Esophagus squamous epithelium (tissue), 5 donors: ENCODE measurements around the gene NECAB2. TPM values are rescaled to one million over a fixed set of nuclear protein-coding genes. Genes with fewer than 3 reads are reported as not detected.

Experiments used
- DNase-seq: peaks from one replicate; lab custom pipeline; 2025; lab: John Stamatoyannopoulos, UW
- H3K27ac ChIP-seq, 4 donors: fragments of 200-600 bp; sonication (generic); one replicate each; pipeline ENCODE4 v1.5.1; 2016 to 2019; ENCODE audit warnings: mild to moderate bottlenecking in 1 of 4
- H3K27me3 ChIP-seq, 4 donors: fragments of 200-600 bp; sonication (generic); 1 replicate in 3 of 4; 2 replicates in 1 of 4; pipeline versions ENCODE4 v1.5.1 to v1.6.0; 2017 to 2021; ENCODE audit warnings: antibody characterized with exemption in 1 of 4
- H3K36me3 ChIP-seq, 3 donors: fragments of 200-600 bp; sonication (generic); one replicate each; pipeline ENCODE4 v1.5.1; 2016 to 2019
- H3K4me1 ChIP-seq, 3 donors: fragments of 200-600 bp; sonication (generic); one replicate each; pipeline ENCODE4 v1.5.1; 2017 to 2019
- H3K4me3 ChIP-seq, 4 donors: fragments of 200-600 bp; sonication (generic); 1 replicate in 3 of 4; 2 replicates in 1 of 4; pipeline ENCODE4 v1.5.1; 2016 to 2019; ENCODE audit warnings: mild to moderate bottlenecking in 2 of 4, moderate library complexity in 1 of 4
- H3K9me3 ChIP-seq, 3 donors: fragments of 200-600 bp; sonication (generic); one replicate each; pipeline ENCODE4 v1.5.1; 2016 to 2019
- POLR2A ChIP-seq, 4 donors: fragments of 450-650 bp; IDR thresholded peaks; one replicate each; pipeline ENCODE4 v1.6.1; 2017; ENCODE audit warnings: antibody characterized with exemption in 4 of 4, mild to moderate bottlenecking in 4 of 4, moderate library complexity in 3 of 4
- WGBS, 2 donors: methylation state at CpG; one replicate each; pipeline ENCODE4 v1.1.5; 2018; 5-methylcytosine and 5-hydroxymethylcytosine counted together
- intact Hi-C: fragments of 100-400 bp; cut with DNase I; formaldehyde crosslinking; loops from one replicate; pipeline ENCODE4 v1.15.0; 2022
- total RNA-seq, 4 donors: library from RNA; depleted of rRNA; stranded (reverse); fragments of >200 nt; gene quantifications; one replicate each; pipeline ENCODE4 v1.1.0, GENCODE V29; 2016
- TF ChIP-seq, protein P1 (sequence below), 6 experiments: fragments of 450-650 bp in 4 of 6; fragments of 200-600 bp in 2 of 6; sonication (generic) in 2 of 6; IDR thresholded peaks; one replicate each; pipeline ENCODE4 v1.5.1; 2016 to 2019; ENCODE audit warnings: antibody characterized with exemption in 6 of 6, mild to moderate bottlenecking in 4 of 6, moderate library complexity in 4 of 6
- donor health status: DM: yes; HTN: yes; CAD: no.

The NECAB2 gene
- total RNA-seq, 4 donors from 2014 or later: not detected

DNA sequence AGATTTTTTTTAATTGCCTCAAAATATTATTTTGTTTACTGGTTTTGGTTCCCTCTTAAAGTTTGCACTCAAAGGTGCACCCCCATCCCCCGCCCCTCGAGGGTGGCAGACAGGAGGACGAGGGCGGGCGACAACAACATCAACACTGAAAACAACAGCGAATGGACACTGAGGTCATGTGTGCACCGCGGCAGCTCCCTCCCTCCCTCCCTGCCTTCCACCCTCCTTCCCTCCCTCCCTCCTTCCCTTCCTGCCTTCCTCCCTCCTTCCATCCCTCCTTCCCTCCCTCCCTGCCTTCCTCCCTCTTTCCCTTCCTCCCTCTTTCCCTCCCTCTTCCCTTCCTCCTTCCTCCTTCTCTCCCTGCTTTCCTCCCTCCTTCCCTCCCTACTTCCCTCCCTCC is 16.5 kb upstream of the NECAB2 start:
- no peak for DNase-seq
- Histone ChIP-seq H3K27ac (no peak overlapping the region), H3K9me3 (no peaks in the 10 kb centered on the region), H3K36me3 (no peaks in the 10 kb centered on the region), H3K27me3 (no peaks in the 10 kb centered on the region), H3K4me3 (no peak overlapping the region), H3K4me1 (peaks cover 23 to 51% (median 29%) of the 10 kb centered on the region in 3 donors)
- intact Hi-C loops: no loop called here
- TF ChIP-seq, protein P1, sequence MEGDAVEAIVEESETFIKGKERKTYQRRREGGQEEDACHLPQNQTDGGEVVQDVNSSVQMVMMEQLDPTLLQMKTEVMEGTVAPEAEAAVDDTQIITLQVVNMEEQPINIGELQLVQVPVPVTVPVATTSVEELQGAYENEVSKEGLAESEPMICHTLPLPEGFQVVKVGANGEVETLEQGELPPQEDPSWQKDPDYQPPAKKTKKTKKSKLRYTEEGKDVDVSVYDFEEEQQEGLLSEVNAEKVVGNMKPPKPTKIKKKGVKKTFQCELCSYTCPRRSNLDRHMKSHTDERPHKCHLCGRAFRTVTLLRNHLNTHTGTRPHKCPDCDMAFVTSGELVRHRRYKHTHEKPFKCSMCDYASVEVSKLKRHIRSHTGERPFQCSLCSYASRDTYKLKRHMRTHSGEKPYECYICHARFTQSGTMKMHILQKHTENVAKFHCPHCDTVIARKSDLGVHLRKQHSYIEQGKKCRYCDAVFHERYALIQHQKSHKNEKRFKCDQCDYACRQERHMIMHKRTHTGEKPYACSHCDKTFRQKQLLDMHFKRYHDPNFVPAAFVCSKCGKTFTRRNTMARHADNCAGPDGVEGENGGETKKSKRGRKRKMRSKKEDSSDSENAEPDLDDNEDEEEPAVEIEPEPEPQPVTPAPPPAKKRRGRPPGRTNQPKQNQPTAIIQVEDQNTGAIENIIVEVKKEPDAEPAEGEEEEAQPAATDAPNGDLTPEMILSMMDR (IDR thresholded peaks at IDR 0.05): no peak
- no peak for TF ChIP-seq POLR2A (IDR thresholded peaks at IDR 0.05)
- 11 to 25% methylated on average over 8 of the region's 8 CpGs for WGBS, 2 donors

- no peak for DNase-seq
- H3K9me3 ChIP-seq: no peaks in the 10 kb centered on the region
- TF ChIP-seq, protein P1 (IDR thresholded peaks at IDR 0.05): no peak
- no peak for TF ChIP-seq POLR2A (IDR thresholded peaks at IDR 0.05)
- intact Hi-C loops: no loop called here
- H3K27ac ChIP-seq: peak overlapping the region; percentile 92 to 98 (median 94)
- no peaks in the 10 kb centered on the region for H3K27me3 ChIP-seq
- peak overlapping the region in 3 of 4 donors; percentile 59 to 84 (median 70) for H3K4me3 ChIP-seq
- WGBS, 2 donors: 10 to 26% methylated on average over 5 to 7 of the region's 8 CpGs
- H3K4me1 ChIP-seq: peaks cover 23 to 51% (median 29%) of the 10 kb centered on the region in 3 donors
- H3K36me3 ChIP-seq: no peaks in the 10 kb centered on the region
Measured at GRCh38 chr16:83952587-83952939, 15.5 kb upstream of the NECAB2 start.

DNA sequence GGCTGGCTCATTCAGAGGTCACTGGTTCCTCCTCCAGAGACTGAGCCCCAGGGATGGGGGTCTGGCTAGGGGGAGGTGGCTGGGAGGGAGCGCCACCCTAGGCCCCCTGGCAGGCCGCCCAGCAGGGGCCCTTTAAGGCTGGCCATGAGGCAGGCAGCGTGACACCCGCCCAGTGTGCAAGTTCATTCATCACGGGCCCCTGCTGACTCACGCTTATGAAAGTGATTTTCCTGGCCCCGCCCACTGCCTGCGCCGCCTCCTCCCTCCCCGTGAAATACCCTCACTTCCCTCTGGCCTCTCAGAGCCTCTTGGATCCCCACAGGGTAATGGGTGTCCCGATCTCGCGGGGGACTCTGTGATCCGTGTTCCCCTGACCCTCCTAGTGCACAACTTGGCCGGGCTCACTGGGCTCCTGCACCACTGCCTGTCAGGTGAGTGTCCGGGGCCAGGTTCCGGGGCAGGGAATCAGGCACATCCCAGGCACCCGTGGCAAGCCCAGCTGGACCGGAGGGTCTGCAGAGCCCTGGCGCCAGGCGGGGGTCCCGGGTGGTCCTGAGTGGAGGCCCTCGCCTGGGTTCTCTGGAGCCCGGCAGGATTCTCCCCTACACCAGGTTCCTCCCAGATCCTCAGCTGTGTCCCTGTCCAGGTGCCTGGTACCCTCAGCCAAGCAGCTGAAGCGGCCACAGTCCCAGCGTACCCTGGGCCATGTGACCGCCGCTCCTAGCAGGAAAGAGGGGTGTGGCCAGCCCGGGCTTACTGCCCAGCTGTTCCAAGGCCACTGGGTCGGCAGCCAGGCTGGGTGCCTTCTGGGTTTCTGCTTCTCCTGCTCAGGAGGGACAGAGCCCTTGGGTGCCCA is 14.9 kb upstream of the NECAB2 start, which contains the start of gene OSGIN1:
Gene OSGIN1, plus strand, starts transcription at position 301 of the 856 bp plus-strand sequence. CDS start 4,432 bp downstream, outside the sequence.
- DNase-seq: peak; percentile 63
- peaks cover 1 to 3% (median 3%) of the 10 kb centered on the region in 3 donors for H3K36me3 ChIP-seq
- peak within 1 kb of the TSS; percentile 92 to 98 (median 94) for H3K27ac ChIP-seq
- H3K4me1 ChIP-seq: peaks cover 23 to 51% (median 29%) of the 10 kb centered on the region in 3 donors
- peak within 1 kb of the TSS; percentile 59 to 84 (median 66) for H3K4me3 ChIP-seq
- TF ChIP-seq, protein P1 (IDR thresholded peaks at IDR 0.05): peak in 1 of 6 experiments; percentile 3
- TF ChIP-seq POLR2A (IDR thresholded peaks at IDR 0.05): peak in 3 of 4 donors; percentile 64 to 87 (median 85)
- intact Hi-C loops: no loop called here
- H3K27me3 ChIP-seq: no peaks in the 10 kb centered on the region
- no peaks in the 10 kb centered on the region for H3K9me3 ChIP-seq
- 0% methylated on average over 6 to 10 of the region's 30 CpGs for WGBS, 2 donors

DNA sequence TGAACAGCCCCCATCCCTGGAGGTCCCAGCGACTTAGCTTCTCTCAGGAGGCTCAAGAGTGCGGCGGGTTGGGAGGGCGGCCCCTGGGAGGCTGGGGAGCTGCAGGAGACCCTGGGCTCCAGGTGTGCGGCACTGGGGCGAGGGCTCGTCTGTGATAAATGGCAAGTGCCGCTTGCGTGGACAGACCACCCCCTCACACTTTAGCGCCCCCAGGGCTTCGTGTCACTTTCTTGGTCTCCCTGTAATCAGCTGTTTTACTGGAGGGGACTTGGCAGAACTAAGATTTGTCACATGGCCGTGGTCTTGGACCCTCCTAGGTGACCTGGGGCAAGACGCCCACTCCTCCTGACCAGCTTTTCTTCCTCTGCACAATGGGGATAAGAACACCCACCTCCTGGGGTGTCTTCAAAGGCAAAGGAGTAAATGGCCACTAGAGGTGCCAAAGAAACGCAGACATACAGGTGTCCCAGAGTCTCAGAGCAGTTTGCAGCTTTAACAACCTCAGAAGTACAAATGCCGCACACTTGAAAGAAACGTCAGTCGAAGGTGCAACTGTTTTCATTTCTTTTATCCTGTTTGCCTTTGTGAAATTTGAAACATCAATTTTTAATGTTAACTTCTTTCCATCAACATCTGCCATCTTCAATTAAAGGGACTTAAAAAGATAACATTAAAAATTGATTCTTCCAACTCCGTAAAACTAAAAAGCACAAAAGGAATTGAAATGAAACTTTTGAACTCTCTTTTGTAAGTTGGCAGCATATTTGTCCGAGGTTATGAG is 14.1 kb upstream of the NECAB2 start:
- Histone ChIP-seq H3K4me1 (peaks cover 23 to 51% (median 29%) of the 10 kb centered on the region in 3 donors), H3K9me3 (no peaks in the 10 kb centered on the region), H3K27me3 (no peaks in the 10 kb centered on the region), H3K36me3 (peaks cover 6 to 11% (median 8%) of the 10 kb centered on the region in 3 donors), H3K4me3 (peak overlapping the region; percentile 59 to 84 (median 66)), H3K27ac (peak overlapping the region; percentile 92 to 98 (median 94))
- no peak for TF ChIP-seq POLR2A (IDR thresholded peaks at IDR 0.05)
- TF ChIP-seq, protein P1 (IDR thresholded peaks at IDR 0.05): peak in 5 of 6 experiments; percentile 20 to 76 (median 51)
- 8 to 15% methylated on average over 8 to 9 of the region's 19 CpGs for WGBS, 2 donors
- DNase-seq: no peak
- intact Hi-C loops: no loop called here
